CD4-positive, alpha-beta T cell (primary cell): ENCODE results near the gene WDR35. TPM values are rescaled to one million over a fixed set of nuclear protein-coding genes. Genes with fewer than 3 reads are reported as not detected.

Experiments used
- ATAC-seq: fragments of 200-7000 bp; cut with Tn5 transposase; one replicate; pipeline ENCODE4 v1.10.0; 2022; ENCODE audit warnings: mild to moderate bottlenecking; ENCODE audit not compliant: poor library complexity
- CTCF ChIA-PET: fragments of 350-600 bp; sonication (Branson Sonifier 250); formaldehyde crosslinking; loops from one replicate; lab custom pipeline; 2021; ENCODE audit warnings: antibody characterized with exemption, inconsistent platforms; lab: Charles Lee
- POLR2A ChIA-PET: fragments of 350-600 bp; sonication (Branson Sonifier 250); formaldehyde crosslinking; loops from one replicate; lab custom pipeline; 2021; ENCODE audit warnings: antibody characterized with exemption, inconsistent platforms; lab: Charles Lee
- DNase-seq, 14 experiments: peaks; one replicate each; pipeline ENCODE4 v3.0.0-alpha.2; 2013 to 2020; ENCODE audit warnings: mixed read lengths in 2 of 14
- H3K27ac ChIP-seq, 2 donors: one replicate each; pipeline versions ENCODE4 v1.5.1 to v1.7.0; 2013; ENCODE audit warnings: low read length in 2 of 2, low read depth in 1 of 2, mild to moderate bottlenecking in 1 of 2
- H3K27me3 ChIP-seq, 2 experiments: 1 replicate in 1 of 2; 2 replicates in 1 of 2; pipeline versions ENCODE4 v1.6.1 to v1.7.0; 2013; ENCODE audit warnings: low read length in 2 of 2, control low read depth in 1 of 2, mild to moderate bottlenecking in 1 of 2, moderate library complexity in 1 of 2; ENCODE audit not compliant: insufficient read depth in 2 of 2, control insufficient read depth in 1 of 2
- H3K36me3 ChIP-seq: one replicate; pipeline ENCODE4 v1.6.1; 2013; ENCODE audit warnings: low read length, control low read depth; ENCODE audit not compliant: insufficient read depth
- H3K4me1 ChIP-seq: one replicate; pipeline ENCODE4 v1.6.1; 2013; ENCODE audit warnings: low read length, control low read depth; ENCODE audit not compliant: insufficient read depth
- H3K4me3 ChIP-seq: one replicate; pipeline ENCODE4 v1.5.1; 2013; ENCODE audit warnings: mild to moderate bottlenecking, low read length, moderate library complexity
- H3K9me3 ChIP-seq, 2 experiments: 1 replicate in 1 of 2; 2 replicates in 1 of 2; pipeline versions ENCODE4 v1.6.1 to v1.7.0; 2013; ENCODE audit warnings: low read length in 2 of 2, mild to moderate bottlenecking in 2 of 2, control low read depth in 1 of 2, moderate library complexity in 1 of 2; ENCODE audit not compliant: control insufficient read depth in 1 of 2, insufficient read depth in 1 of 2
- H3K27ac Mint-ChIP-seq: one replicate; pipeline ENCODE4 v1.8.0; 2020; ENCODE audit warnings: mixed read lengths
- H3K27me3 Mint-ChIP-seq: one replicate; pipeline ENCODE4 v1.8.0; 2021; ENCODE audit warnings: mixed read lengths
- H3K36me3 Mint-ChIP-seq: one replicate; pipeline ENCODE4 v1.8.0; 2021; ENCODE audit warnings: low read depth, mixed read lengths
- H3K4me1 Mint-ChIP-seq: one replicate; pipeline ENCODE4 v1.8.0; 2021; ENCODE audit warnings: low read depth, mixed read lengths
- H3K4me3 Mint-ChIP-seq: one replicate; pipeline ENCODE4 v1.8.0; 2020; ENCODE audit warnings: mild to moderate bottlenecking, mixed read lengths
- H3K9me3 Mint-ChIP-seq: one replicate; pipeline ENCODE4 v1.8.0; 2020; ENCODE audit warnings: mixed read lengths
- intact Hi-C, 2 experiments: fragments of 100-400 bp; cut with DNase I in 1 of 2; cut with micrococcal nuclease in 1 of 2; formaldehyde crosslinking; loops; one replicate each; pipeline versions ENCODE4 v1.15.1 to v1.9.0; 2023 to 2025; cut with DNase I, micrococcal nuclease
- total RNA-seq, 174 experiments: library from RNA in 2 of 174; stranded (reverse) in 2 of 174; gene quantifications; one replicate each; pipeline ENCODE4 v1.2.3 and lab custom pipeline; 2021 to 2026
- TF ChIP-seq, protein P1 (sequence below): fragments of 200-600 bp; IDR thresholded peaks from one replicate; pipeline ENCODE4 v1.8.0; 2022; ENCODE audit warnings: antibody characterized with exemption, mild to moderate bottlenecking

Gene WDR35
- total RNA-seq, 2 experiments from 2014 or later: 2.8 to 3.2 TPM

DNA sequence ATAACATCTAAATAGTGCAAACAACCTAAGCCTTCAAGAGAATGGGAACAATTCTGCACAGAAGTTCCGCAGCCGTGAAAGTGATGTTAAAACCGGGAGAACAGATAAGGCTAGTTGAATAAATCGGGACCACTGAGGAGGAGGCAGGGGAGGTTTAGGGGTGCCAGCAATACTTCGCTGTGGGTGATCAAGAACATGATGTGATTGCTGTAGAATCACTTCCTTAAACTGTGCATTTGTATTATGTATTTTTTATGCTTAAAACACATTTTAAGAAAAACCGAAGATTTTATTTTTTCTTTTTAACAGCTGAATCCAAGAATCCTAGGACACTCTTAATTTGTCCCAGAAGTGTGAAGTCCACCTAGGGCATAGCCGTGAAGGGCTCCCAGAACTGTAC lies 121.7 kb downstream of the WDR35 start:
- Histone ChIP-seq H3K4me3 (peak overlapping the region; percentile 84), H3K36me3 (peaks cover 2% of the 10 kb centered on the region), H3K4me1 (peaks cover 31% of the 10 kb centered on the region), H3K27me3 (no peaks in the 10 kb centered on the region), H3K27ac (peak overlapping the region in 1 of 2 donors; percentile 69), H3K9me3 (no peaks in the 10 kb centered on the region)
- no peak for ATAC-seq
- peak overlapping the region; percentile 99 for H3K27ac Mint-ChIP-seq
- CTCF ChIA-PET: interaction anchor here (1.2 kb wide), 1 partner anchor 783 kb away, joined by 3 read pairs; the partner anchor contains the start of gene HS1BP3
- DNase-seq: no peak
- peaks cover 28% of the 10 kb centered on the region for H3K36me3 Mint-ChIP-seq
- intact Hi-C loops: loop anchor here (1.0 to 10.0 kb wide), 5 partner anchors 33 to 1116 kb away; partner anchors contain the start of gene TTC32 (in 2 of the 2)
- peaks cover 45% of the 10 kb centered on the region for H3K4me1 Mint-ChIP-seq
- H3K4me3 Mint-ChIP-seq: peak overlapping the region; percentile 98
- TF ChIP-seq, protein P1, sequence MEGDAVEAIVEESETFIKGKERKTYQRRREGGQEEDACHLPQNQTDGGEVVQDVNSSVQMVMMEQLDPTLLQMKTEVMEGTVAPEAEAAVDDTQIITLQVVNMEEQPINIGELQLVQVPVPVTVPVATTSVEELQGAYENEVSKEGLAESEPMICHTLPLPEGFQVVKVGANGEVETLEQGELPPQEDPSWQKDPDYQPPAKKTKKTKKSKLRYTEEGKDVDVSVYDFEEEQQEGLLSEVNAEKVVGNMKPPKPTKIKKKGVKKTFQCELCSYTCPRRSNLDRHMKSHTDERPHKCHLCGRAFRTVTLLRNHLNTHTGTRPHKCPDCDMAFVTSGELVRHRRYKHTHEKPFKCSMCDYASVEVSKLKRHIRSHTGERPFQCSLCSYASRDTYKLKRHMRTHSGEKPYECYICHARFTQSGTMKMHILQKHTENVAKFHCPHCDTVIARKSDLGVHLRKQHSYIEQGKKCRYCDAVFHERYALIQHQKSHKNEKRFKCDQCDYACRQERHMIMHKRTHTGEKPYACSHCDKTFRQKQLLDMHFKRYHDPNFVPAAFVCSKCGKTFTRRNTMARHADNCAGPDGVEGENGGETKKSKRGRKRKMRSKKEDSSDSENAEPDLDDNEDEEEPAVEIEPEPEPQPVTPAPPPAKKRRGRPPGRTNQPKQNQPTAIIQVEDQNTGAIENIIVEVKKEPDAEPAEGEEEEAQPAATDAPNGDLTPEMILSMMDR: no peak
- POLR2A ChIA-PET: interaction anchor here (1.0 to 2.2 kb wide), 5 partner anchors 29 to 1308 kb away, joined by 4 to 27 read pairs (median 8); partner anchors contain the start of genes RDH14 and TTC32
- H3K27me3 Mint-ChIP-seq: no peaks in the 10 kb centered on the region
- H3K9me3 Mint-ChIP-seq: no peaks in the 10 kb centered on the region

DNA sequence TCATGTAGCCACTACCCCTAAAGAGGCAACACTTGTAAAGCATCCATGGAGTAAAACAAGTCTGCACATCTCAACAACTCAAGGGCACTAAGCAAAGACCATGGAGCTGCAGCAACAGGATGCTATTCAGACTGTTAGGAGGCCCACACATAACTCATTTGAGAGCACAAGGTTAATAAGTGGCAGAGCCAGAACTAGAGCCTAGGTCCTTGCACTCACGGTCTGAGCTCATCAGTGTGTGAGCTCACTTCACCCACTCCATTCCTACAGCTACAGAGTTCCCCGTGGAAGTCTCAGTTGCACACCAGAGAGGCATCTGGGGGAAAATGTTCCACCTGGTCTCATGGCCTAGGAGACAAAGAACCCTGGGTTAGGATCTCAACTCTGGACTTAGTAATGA lies 123.1 kb downstream of the WDR35 start:
- Mint-ChIP-seq H3K27me3 (no peaks in the 10 kb centered on the region), H3K27ac (peak overlapping the region; percentile 17), H3K36me3 (peaks cover 14% of the 10 kb centered on the region), H3K4me1 (peaks cover 39% of the 10 kb centered on the region), H3K9me3 (no peaks in the 10 kb centered on the region), H3K4me3 (no peak overlapping the region)
- peaks cover 2% of the 10 kb centered on the region for H3K36me3 ChIP-seq
- no peak for DNase-seq
- ChIA-PET POLR2A (no interaction called here), CTCF (no interaction called here)
- H3K27me3 ChIP-seq: no peaks in the 10 kb centered on the region
- H3K9me3 ChIP-seq: no peaks in the 10 kb centered on the region
- H3K27ac ChIP-seq: no peak overlapping the region
- intact Hi-C loops: loop anchor here (5.0 to 10.0 kb wide), 3 partner anchors 502 to 1114 kb away; no protein-coding TSS in a partner anchor
- no peak for ATAC-seq
- no peak overlapping the region for H3K4me3 ChIP-seq
- TF ChIP-seq, protein P1: no peak
- H3K4me1 ChIP-seq: peaks cover 33% of the 10 kb centered on the region

DNA sequence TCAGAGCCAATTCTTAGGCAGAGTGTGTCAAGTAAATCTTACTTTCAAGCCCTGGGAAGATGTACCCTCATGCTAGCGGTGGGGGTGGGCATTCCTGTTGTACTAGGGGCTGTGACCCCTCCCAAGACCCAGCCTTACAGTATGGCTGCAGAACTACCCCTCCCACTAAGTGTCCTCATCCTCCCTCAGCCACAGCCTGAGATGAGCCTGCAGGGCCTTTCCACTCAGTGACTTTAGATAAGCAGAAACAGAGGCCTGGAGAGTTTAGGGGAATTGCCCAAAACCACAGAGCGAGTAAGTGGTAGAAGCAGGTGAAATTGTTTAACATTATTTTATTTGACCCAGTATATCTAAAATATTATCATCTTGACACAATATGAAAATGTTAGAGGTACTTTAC lies 124.8 kb downstream of the WDR35 start:
- Mint-ChIP-seq H3K27me3 (no peaks in the 10 kb centered on the region), H3K4me3 (no peak overlapping the region), H3K36me3 (peaks cover 4% of the 10 kb centered on the region), H3K27ac (no peak overlapping the region), H3K9me3 (no peaks in the 10 kb centered on the region), H3K4me1 (peaks cover 33% of the 10 kb centered on the region)
- ATAC-seq (no peak), DNase-seq (no peak)
- Histone ChIP-seq H3K4me3 (no peak overlapping the region), H3K36me3 (no peaks in the 10 kb centered on the region), H3K27ac (no peak overlapping the region), H3K27me3 (no peaks in the 10 kb centered on the region), H3K4me1 (peaks cover 30% of the 10 kb centered on the region), H3K9me3 (no peaks in the 10 kb centered on the region)
- TF ChIP-seq, protein P1: no peak
- intact Hi-C loops: loop anchor here (5.0 to 10.0 kb wide), 3 partner anchors 500 to 1113 kb away; no protein-coding TSS in a partner anchor
- ChIA-PET CTCF (interaction anchor here (0.5 kb wide), 1 partner anchor 811 kb away, joined by 3 read pairs; no protein-coding TSS in a partner anchor), POLR2A (interaction anchor here (1.4 kb wide), 1 partner anchor 35 kb away, joined by 3 read pairs; no protein-coding TSS in a partner anchor)
